C4-2B (cell line): ENCODE measurements around the gene NT5DC3.

ENCODE experiments used
- CTCF ChIP-seq: fragments of 450-650 bp; conservative IDR thresholded peaks from 2 replicates; pipeline ENCODE4 v1.5.1; 2017; ENCODE audit warnings: mild to moderate bottlenecking
- ZFX ChIP-seq: fragments of 450-650 bp; IDR thresholded peaks from 2 replicates; pipeline ENCODE4 v1.6.1; 2017

GRCh38 chr12:103851127-103851526 is 10.1 kb upstream of the NT5DC3 start:
- TF ChIP-seq CTCF = no peak
- no peak for TF ChIP-seq ZFX
